ENCODE data around the gene PSD2.

Gene PSD2

DNA sequence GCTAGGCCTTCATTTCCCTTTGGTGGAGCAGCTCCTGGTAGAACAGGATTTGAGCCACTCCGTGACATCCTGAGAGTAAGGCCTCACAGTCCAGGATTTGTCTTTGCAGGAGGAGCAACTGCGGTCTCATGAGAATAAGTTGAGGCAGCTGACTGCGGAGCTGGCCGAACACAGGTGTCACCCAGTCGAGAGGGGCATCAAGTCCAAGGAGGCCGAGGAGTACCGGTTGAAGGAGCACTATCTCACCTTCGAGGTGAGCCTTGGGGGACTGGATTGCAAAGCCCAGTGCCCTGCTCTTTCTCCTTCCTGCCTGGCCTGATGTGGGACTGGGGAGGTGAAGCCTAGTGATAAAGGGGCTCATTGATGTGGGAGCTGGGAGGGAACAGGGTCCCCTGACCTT, 44.3 kb downstream of the PSD2 start:
- no peak for DNase-seq

DNA sequence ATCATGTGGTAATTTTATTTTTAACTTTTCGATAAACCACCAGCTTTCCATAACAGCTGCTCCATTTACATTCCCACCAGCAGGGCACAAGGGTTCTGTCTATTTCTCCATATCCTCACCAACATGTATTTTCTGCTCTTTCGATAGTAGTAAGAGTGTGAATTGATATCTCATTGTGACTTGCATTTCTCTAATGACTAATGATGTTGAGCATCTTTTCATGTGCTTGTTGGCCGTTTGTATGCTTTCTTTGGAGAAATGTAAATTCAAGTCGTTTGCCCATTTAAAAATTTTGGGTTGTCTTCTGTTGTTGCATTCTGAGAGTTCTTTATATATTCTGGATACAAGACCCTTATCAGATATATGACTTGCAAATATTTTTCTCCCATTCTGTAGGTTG, 45.9 kb downstream of the PSD2 start:
- DNase-seq: no peak

DNA sequence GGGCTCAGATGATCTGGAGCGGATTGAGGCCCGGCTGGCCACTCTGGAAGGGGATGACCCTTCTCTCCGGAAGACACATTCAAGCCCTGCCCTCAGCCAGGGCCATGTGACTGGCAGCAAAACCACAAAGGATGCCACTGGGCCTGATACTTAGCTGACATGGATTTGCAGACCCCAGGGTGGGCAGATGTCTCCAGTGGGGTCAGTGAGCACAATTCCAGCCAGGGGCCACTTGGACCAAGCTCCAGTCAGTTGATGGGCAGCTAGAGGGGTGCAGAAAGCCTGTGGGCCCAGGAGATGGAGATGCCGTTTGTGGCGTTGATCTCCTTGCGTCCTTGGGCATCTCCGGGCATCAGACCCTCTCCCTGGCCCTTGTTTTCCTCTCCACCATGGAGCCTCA, 46.7 kb downstream of the PSD2 start:
- no peak for DNase-seq

DNA sequence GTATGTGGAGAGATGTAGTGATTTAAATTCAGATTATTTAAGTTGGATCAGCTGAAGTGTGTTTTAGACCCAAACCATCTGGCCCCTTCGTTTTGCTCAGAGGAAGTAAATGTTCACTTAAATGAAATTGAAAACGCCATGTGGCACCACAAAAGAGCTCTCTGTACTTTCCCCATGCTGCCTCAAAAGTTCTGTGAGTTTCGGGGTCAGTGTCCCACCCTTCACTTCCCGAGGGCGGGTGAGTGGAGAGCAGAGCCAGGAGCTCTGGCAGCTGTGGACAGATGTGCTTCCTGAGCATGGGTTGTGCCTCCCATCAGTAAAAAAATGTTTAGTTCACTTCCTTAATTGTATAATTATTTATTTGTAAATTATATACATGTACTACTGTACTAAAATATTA, 48.4 kb downstream of the PSD2 start:
- DNase-seq: no peak

DNA sequence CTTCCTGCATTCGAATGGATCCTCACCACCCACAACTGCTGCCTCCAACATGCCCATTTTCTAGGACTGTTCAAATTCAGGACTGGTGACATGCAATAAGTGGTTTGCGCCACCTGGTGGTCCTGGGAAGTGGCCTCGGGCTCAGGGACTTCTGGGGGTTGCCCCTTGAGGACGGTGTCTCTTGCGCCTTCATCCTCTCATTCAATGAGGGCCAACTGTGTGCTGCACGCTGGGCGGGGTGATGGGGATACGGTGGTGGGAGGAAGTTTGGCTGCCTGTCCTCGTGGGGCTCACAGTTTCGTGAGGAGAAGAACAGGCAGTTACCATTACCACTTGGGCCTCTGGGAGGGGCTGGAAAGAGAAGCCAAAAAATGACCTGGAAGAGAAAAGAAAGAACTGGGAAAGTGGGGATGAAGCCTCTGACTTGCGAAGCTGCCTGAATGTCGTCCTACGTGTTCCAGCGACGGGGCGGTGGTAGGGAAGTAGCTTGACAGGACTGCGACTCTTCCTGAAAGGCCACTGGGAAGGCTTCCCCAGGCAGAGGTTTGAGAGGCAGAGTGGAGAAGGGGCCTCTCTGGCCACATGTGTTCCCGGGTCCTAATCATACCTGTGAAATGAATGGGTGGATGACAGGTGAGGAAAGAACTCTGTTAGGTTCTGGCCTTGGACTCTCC, 49.0 kb downstream of the PSD2 start:
- DNase-seq: no peak

DNA sequence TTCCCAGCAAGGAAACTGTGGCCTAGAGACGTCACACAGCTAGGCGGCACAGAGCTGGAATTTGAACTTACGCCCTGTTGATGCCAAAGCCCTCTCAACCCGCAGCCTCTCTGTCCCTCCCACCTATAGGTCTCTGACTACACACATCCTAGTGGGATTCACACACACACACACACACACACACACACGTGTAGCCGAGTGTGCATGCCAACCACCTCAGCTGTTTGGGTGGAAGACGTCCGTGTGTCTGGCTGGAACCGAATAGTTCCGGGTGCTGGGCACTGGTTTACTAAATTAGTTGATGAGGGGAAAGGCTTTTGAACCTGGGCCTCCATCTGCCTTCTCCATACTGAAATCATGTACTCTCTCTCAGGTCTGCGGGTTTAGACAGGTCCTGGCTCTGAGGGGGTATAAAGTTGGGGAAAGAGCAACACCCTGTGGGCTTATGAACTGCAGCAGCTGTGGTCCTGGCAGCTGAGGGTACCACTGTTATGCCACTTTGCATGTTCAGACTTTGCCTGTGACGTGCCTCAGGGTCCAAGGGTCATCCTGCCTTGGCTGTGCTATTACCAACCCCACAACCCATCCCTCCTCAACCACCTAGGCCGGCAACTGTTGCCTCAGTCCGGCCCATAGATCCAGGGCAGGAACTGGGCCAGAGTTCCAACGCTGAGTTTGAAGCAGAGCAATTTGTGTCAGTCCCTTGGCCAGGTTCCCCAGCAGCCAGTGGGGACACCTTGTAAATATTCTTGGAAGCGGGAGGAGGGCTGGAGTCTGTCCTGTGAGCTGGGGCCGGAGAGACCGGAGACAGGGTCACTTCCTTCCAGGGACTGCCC, 50.5 kb downstream of the PSD2 start:
- no peak for DNase-seq

DNA sequence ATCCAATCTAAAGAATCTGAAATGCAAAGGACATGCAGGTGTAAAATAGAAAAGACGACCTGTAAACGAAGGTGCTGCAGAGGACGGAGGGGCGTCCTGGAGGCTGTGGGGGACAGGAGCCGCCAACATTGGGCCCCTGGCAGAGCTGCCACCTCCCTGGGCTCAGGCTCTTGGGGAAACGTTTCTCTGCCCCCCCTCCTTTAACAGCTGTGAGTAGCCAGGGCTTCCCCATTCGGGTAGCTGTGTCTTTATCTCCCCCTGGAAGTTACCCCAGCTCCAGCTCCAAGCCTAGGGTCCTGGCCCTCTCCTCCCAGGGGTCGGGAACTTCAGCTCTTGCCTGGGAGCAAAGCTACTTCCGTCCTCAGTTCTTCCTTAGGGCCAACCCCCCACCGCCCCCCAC, 51.5 kb downstream of the PSD2 start:
- no peak for DNase-seq

DNA sequence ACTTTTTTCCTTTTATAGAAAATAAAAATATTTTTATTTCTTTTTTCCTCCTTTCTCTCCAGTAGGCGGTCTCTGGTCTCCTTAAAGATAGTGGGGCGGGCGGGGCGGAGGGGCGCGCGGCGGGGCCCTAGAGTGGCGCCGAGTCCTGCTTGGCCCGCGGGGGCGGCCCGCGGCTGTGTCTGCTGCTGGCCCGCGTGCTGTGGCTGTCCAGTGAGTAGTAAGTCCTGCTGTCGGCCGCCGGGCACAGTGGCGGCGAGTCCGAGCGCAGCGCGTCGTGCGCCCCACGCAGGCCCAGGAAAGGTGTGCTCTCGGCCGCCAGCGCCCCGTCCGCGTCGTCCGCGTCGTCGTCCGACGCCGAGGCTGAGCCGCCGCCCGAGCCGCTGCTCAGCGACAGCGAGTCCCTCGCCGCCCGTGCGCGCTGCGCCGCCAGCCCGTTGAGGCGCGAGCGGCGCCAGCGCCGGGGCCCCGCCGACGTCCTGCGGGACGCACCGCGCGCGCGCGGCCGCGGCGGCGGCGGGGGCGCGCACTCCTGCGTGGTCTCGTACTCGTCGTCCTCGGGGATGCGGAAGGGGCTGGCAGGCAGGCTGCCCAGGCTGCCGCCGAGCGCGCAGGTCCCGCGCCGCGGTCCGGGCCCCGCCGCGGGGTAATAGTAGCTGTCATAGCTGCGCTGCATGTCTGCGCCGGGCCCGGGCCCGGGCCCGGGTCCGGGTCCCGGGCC, 52.3 kb downstream of the PSD2 start:
- no peak for DNase-seq

DNA sequence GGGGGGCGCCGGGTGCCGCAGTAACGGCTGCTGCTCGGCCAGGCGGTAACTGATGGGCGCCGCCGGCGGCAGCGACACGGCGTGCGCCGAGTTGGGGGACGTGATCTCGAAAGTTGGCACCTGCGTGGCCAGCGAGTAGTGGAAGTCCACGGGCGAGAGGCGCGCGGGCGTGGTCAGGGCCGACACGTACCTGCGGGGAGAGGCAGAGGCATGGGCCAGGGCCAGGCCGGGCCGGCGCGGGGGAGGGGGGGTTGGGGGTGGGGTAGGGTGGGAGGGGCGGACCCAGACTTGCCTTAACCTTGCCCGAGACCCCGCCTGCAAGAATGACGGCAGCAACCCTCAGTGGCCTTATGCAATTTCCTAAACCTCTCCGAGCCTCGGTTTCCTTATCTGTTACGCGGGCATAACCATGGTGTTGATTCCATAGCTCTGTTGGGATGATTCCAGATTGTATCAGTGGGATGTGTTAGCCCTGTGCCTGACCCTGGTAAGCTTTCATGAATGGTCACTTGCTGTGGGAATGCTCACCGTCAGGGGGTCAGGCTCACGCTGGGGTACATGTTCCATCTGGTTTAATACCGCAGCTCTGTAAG, 53.0 kb downstream of the PSD2 start:
- no peak for DNase-seq

DNA sequence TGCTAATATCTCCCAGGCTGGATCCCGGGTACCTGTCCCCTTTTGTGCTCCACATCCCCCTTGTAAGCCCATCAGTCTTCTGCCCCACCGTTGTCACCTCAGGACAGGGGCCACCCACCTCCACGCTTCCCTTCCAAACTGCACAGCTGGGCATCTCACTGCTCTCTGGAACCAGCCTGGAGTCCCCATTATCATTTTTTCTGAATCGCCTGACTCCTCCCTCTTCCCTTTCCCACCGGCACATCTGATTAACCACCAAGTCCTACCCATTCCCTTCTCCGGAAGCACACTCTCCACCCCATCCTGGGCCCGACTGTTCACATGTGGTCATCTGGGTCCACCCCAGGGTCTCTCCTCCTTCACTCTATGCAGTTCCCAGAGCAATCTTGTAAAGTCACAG, 53.9 kb downstream of the PSD2 start:
- no peak for DNase-seq

DNA sequence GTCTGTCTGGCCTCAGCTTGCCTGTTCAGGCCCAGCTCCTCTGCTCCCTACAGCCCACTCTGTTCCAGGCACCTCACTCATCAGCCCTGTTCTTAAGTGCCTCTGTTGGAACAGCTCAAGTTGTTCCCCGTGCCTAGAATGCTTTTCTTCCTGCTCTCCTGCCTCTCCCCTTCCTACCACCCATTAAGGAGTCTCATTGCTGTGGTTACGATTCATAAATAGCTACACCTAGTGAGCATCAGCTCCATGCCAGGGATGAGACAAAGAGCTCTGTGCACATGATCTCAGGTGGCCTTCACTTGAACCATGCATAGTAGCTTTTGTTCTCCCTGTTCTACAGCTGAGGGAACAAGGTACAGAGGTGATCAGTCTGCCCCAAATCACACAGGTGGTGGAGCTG, 54.3 kb downstream of the PSD2 start:
- DNase-seq: no peak

DNA sequence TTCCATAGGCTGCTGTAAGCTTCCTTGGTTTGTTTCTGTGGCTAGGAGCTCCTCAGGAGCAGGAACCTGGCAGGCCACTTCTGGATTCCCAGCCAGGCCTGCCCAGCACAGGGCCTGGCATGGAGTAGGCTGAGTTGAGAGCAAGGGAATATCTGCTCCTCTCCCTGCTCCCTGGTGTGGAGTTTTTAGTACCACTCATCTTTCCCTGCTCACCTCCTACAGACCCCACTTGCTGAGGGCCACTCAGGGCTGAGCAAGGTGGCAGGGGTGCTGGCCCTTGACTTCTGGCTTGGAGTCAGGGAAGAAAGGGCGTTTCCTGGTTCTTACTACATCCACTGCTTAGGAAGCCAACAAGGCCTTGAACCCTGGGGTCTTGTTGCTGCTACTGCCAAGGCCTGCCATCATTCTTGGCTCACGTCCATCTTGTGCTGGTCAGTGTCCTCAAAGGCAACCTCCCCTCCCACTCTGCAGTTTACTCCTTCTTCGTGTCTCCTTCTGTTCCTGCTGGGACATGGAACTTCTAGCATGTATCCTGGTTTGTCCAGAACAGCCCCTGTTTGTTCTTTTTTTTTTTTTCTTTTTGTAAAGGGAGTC, 54.9 kb downstream of the PSD2 start:
- DNase-seq: no peak

DNA sequence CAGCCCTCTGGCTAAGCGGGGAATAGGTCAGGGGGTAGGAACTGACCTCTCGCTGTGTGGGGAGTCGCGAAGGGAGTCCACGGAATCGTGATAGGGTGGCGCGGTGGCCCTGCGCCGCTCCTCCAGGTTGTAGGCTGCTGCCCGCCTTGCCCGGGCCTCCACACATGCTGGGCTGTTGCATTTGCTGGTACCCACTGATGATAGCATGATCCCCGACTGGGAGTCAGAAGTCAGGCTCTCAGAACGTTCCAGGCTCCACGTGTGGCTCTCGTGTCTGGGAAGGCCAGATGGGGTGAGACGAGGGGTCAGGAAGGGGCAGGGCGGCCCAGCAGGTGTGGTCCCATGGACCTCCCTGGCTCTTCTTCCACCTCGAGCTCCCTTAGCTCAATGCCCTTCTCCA, 56.0 kb downstream of the PSD2 start:
- no peak for DNase-seq

DNA sequence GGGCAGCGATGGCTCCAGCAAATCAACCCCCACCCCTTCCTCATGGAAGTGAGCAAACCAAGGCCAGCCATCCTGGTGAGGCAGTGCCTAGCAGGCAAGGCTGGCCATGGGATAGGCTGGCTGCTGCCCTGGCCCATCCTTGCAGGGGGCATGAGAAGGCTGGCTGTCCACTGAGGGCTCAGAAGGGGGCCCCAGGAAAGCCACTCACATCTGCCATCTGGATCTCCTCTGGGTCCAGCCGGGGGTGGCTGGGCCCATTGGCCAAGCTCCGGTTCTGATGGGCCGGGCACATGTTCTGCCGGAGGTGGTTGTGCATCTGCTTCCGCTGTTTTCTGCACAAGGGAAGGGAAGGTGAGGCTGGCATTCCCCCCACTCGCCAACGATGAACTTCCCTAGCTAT, 57.1 kb downstream of the PSD2 start:
- DNase-seq: no peak

DNA sequence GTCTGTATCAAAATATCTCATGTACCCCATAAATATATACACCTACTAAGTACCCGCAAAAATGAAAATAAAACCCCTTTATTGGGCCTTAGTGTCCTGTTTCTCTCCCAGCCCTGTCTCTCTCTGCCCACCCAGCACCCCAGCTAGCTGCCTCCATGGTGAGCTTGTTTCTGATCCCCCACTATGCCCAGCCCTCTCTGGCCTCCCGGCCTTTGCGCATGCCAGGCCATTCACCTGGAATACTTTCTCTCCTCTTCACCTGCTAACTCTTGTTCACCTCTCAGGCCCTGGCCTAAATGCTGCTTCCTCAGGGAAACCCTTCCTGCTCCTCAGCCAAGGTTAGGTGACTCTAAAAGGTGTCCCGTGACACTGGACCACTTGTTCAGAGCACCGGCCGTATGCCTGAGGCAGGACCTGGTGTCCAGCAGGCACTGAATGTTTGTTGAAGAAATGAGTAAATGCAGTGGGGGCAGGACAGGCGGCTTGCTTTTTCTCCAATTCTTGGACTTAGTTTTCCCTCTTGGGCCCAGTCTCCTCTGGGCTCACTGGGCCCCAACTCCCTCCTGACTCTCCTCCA, 58.5 kb downstream of the PSD2 start:
- DNase-seq: no peak

DNA sequence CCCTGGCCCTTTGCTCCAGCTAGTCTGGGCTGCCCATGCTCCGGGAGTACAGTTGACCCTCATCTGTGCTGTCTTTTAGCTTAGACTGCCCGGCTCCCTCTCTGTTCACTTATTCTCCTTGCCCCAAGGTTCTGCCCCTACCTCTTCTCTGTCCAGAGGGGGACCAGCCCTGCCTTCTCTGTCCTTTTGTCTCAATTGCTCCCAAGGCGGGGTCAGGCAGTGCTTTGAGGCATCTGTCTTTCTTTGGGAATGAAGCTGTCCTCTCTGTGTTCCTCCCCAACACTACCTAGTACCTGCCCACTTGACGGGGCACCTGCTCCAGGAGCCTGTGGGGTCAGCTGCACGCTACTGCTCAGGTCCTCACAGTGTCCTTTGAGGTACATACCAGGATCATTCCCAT, 59.3 kb downstream of the PSD2 start:
- no peak for DNase-seq

DNA sequence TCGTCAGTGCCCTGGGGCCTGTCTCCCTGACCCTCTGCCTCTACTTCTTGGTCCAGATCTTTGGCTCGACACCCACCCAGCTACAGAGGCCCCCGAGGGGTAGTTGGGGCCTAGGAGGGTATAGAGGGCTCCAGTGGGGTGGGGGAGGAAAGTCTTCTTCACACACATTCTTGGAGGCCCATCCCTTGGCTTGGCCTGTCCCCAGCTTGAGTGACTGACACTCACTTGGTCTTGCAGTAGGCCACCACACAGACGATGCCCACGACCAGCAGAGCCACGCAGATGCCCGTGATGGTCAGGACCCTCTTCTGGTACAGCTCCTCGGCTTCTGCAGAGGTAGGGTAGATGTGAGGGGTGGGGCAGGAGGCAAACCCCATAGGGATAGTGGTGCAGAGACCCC, 59.8 kb downstream of the PSD2 start:
- no peak for DNase-seq

DNA sequence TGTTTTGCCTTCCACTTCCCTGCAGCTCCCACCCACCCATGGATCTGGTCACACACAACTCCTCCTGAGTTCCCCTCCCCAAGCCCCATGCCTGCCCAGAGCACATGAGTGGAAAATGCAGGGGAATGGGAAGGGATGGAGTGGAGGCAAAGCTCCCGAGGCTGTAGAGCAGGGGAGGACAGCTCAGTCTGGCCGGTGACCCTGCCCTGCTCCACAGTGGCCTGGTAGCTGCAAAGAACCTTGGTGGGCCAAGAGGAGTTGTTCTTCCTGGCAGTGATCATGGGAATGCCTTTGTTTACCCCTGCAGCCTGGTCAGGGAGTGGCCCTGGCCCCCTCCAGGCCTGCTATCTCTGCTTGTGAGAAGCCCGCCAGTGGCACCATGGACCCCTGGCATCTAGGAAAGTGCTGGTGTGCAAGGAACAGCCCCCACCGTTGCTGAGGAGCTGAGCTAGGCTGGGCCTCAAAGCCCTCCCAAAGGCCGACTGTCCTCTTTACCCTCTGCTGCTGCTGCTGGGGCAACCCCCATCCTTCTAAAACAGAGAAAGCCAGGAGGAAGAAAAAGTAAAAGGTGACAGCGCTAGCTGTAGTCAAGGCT, 60.4 kb downstream of the PSD2 start:
- DNase-seq: no peak

DNA sequence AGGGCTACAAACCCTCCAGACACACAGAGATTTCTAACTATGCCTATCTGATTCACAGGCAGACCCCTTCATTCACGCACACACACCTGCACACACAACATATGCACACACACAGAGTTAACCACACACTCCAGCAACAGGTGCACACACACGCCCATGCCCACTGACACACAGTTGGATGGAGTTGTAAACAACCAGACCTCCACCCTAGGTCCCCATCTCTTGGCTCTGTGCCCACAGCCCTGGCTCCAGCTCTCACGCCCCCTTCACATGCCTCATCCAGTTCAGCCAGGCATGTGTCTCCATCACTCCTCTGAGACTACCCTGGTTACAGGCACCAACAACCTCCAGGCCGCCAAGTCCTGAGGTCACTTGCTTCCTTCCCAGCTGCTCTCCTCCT, 61.1 kb downstream of the PSD2 start:
- no peak for DNase-seq

DNA sequence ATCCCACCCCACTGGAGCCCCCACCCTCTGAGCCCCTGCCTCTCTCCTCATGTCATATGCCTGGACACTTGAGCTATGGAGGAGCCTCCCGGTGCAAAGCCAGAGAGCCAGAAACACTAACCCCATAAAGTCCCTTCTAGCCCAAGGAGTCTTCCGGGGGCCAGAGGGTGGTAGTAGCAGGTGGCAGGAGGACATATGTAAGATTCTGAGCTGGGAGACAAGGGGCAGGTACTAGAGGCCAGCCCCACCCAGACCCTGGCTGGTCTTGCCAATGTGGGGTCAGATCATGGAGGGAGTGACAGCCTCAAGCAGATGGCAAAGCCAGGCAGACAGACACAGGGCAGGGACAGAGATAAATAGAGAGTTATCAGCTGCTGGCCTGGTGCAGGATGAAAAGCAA, 63.4 kb downstream of the PSD2 start:
- DNase-seq: no peak

DNA sequence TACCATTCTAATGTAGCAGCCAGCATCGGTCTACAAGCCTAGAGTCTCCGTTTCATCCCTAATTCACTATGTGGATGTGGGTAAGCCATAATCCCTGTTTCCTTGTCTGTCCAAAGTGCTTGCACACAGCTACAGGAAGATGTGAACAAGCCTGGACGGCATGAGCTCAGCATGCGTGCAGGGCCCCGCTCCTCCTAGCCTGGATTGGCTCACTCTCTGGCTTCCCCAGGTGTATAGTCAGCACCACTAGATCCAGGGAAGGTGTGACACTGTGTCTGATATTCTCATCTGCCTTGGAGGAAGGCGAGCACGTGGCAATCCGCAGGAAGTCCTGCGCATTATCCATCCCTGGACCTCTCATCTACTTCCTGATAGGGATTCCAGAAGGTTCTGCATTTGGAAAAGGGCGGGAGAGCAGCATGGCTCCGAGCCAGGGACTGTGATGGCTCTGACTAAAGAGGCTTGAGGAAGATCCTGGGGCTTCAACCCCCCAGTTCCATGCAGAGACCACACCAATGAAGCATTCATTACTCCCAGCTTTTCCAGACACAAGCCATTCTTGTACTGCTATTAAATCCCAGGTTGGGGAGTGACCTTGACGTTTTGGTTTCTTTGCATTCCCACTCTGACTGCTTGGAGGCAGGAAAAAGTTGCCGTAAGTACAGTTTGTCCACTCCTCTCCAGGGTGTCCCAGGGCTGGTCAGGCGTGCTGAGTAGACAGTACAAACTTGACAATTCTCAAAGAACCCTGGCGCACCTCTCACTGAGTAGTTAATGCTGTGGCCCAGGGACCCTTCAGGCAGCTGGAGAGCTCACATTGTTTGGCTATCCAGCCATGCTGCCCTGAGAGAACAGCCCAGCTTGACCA, 65.6 kb downstream of the PSD2 start:
- no peak for DNase-seq

DNA sequence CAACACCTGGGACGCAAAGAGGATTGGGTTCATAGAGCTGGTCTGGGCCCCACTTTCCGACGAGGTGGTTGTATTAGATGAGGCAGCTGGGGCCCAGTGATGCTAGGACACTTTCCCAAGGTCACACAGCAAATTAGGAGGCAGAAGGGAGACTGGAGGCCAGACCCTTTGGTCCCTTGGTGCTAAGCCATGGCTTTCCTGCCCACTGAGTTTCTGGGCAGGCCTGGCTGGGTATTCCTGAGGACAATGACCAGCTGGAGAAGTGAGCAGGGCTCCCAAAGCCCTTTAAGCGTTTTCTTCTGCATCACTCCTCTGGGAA, 66.2 kb downstream of the PSD2 start:
- no peak for DNase-seq
